Liver (tissue), 3 donors: ENCODE measurements around the gene ZNG1A.
"Not testable (repeated sequence)": the region's sequence is repeated elsewhere in the genome, so short reads cannot be mapped to it uniquely, and the experiment has no call there.

Source experiments
- EGR1 ChIP-seq, 2 donors: IDR thresholded peaks; 2 replicates each; pipeline ENCODE4 v1.6.1; 2016 to 2018; ENCODE audit warnings: antibody characterized with exemption in 2 of 2, low read depth in 2 of 2
- FOXA1 ChIP-seq: IDR thresholded peaks from 2 replicates; pipeline ENCODE4 v1.6.1; 2016; ENCODE audit warnings: antibody characterized with exemption
- HNF4A ChIP-seq, 2 donors: conservative IDR thresholded peaks; 2 replicates each; pipeline ENCODE4 v1.6.1; 2016; ENCODE audit warnings: antibody characterized with exemption in 2 of 2, mild to moderate bottlenecking in 2 of 2
- HNF4G ChIP-seq: IDR thresholded peaks from 2 replicates; pipeline ENCODE4 v1.6.1; 2016; ENCODE audit warnings: antibody characterized with exemption
- JUND ChIP-seq, 2 donors: IDR thresholded peaks; 2 replicates each; pipeline ENCODE4 v1.6.1; 2016; ENCODE audit warnings: antibody characterized with exemption in 2 of 2
- RXRA ChIP-seq, 2 donors: IDR thresholded peaks; 2 replicates each; pipeline ENCODE4 v1.6.1; 2017 to 2018; ENCODE audit warnings: antibody characterized with exemption in 2 of 2, mild to moderate bottlenecking in 1 of 2
- SP1 ChIP-seq: IDR thresholded peaks from 2 replicates; pipeline ENCODE4 v1.6.1; 2018; ENCODE audit warnings: antibody characterized with exemption, mild to moderate bottlenecking
- TAF1 ChIP-seq: conservative IDR thresholded peaks from 2 replicates; pipeline ENCODE4 v1.6.1; 2016; ENCODE audit warnings: antibody characterized with exemption, mild to moderate bottlenecking
- YY1 ChIP-seq: IDR thresholded peaks from 2 replicates; pipeline ENCODE4 v1.6.1; 2016; ENCODE audit warnings: antibody characterized with exemption, mild to moderate bottlenecking
- TF ChIP-seq, protein P1 (sequence below): IDR thresholded peaks from 2 replicates; pipeline ENCODE4 v1.6.1; 2016; ENCODE audit warnings: antibody characterized with exemption, mild to moderate bottlenecking
- TF ChIP-seq, protein P2 (sequence below): fragments of 150-350 bp; IDR thresholded peaks from 2 replicates; pipeline ENCODE4 v1.5.1; 2017; ENCODE audit warnings: improper control_type of control experiment, low read depth, low read length; ENCODE audit not compliant: missing input control
- TF ChIP-seq, protein P3 (sequence below): IDR thresholded peaks from 2 replicates; pipeline ENCODE4 v1.6.1; 2016; ENCODE audit warnings: antibody characterized with exemption
- TF ChIP-seq, protein P4 (sequence below): IDR thresholded peaks from 2 replicates; pipeline ENCODE4 v1.6.1; 2016; ENCODE audit warnings: antibody characterized with exemption
- donor health status: healthy.
- donor health status: healthy.

DNA sequence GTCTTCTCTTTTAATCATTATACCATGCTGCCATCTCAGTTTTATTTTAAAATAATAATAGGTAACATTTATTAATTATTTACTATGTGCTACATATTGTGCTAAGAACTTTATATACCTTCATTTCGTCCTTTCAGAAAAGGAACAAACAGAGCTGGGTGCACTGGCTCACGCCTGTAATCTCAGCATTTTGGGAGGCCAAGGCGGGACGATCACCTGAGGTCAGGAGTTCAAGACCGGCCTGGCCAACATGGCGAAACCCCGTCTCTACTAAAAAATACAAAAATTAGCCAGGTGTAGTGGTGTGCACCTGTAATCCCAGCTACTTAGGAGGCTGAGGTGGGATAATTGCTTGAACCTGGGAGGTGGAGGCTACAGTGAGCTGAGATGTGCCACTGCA lies 40.2 kb upstream of the ZNG1A start:
- TF ChIP-seq, protein P1, sequence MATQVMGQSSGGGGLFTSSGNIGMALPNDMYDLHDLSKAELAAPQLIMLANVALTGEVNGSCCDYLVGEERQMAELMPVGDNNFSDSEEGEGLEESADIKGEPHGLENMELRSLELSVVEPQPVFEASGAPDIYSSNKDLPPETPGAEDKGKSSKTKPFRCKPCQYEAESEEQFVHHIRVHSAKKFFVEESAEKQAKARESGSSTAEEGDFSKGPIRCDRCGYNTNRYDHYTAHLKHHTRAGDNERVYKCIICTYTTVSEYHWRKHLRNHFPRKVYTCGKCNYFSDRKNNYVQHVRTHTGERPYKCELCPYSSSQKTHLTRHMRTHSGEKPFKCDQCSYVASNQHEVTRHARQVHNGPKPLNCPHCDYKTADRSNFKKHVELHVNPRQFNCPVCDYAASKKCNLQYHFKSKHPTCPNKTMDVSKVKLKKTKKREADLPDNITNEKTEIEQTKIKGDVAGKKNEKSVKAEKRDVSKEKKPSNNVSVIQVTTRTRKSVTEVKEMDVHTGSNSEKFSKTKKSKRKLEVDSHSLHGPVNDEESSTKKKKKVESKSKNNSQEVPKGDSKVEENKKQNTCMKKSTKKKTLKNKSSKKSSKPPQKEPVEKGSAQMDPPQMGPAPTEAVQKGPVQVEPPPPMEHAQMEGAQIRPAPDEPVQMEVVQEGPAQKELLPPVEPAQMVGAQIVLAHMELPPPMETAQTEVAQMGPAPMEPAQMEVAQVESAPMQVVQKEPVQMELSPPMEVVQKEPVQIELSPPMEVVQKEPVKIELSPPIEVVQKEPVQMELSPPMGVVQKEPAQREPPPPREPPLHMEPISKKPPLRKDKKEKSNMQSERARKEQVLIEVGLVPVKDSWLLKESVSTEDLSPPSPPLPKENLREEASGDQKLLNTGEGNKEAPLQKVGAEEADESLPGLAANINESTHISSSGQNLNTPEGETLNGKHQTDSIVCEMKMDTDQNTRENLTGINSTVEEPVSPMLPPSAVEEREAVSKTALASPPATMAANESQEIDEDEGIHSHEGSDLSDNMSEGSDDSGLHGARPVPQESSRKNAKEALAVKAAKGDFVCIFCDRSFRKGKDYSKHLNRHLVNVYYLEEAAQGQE, result not testable (repeated sequence)
- TF ChIP-seq, protein P2, sequence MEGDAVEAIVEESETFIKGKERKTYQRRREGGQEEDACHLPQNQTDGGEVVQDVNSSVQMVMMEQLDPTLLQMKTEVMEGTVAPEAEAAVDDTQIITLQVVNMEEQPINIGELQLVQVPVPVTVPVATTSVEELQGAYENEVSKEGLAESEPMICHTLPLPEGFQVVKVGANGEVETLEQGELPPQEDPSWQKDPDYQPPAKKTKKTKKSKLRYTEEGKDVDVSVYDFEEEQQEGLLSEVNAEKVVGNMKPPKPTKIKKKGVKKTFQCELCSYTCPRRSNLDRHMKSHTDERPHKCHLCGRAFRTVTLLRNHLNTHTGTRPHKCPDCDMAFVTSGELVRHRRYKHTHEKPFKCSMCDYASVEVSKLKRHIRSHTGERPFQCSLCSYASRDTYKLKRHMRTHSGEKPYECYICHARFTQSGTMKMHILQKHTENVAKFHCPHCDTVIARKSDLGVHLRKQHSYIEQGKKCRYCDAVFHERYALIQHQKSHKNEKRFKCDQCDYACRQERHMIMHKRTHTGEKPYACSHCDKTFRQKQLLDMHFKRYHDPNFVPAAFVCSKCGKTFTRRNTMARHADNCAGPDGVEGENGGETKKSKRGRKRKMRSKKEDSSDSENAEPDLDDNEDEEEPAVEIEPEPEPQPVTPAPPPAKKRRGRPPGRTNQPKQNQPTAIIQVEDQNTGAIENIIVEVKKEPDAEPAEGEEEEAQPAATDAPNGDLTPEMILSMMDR, result not testable (repeated sequence)
- not testable (repeated sequence) for TF ChIP-seq RXRA (IDR thresholded peaks at IDR 0.05); HNF4G; YY1; TAF1; EGR1 (IDR thresholded peaks at IDR 0.05; ENCODE audit: low read depth in 2 of 2); JUND (IDR thresholded peaks at IDR 0.05); SP1; FOXA1; HNF4A (conservative IDR thresholded peaks at IDR 0.05)
- TF ChIP-seq, protein P3, sequence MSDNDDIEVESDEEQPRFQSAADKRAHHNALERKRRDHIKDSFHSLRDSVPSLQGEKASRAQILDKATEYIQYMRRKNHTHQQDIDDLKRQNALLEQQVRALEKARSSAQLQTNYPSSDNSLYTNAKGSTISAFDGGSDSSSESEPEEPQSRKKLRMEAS, result not testable (repeated sequence)
- TF ChIP-seq, protein P4, sequence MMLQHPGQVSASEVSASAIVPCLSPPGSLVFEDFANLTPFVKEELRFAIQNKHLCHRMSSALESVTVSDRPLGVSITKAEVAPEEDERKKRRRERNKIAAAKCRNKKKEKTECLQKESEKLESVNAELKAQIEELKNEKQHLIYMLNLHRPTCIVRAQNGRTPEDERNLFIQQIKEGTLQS, result not testable (repeated sequence)
